Ishikawa (cell line): ENCODE results near the gene SFRP2.

Source experiments
- CEBPB ChIP-seq: IDR thresholded peaks from 2 replicates; pipeline ENCODE4 v1.6.1; 2012
- CREB1 ChIP-seq: IDR thresholded peaks from 2 replicates; pipeline ENCODE4 v1.6.1; 2012; ENCODE audit warnings: low read depth
- EGR1 ChIP-seq: IDR thresholded peaks from 2 replicates; pipeline ENCODE4 v1.6.1; 2012
- EP300 ChIP-seq: IDR thresholded peaks from 2 replicates; pipeline ENCODE4 v1.6.1; 2012; ENCODE audit warnings: borderline replicate concordance
- FOXM1 ChIP-seq: IDR thresholded peaks from 2 replicates; pipeline ENCODE4 v1.6.1; 2012; ENCODE audit warnings: low read depth, borderline replicate concordance
- MAX ChIP-seq: IDR thresholded peaks from 2 replicates; pipeline ENCODE4 v1.6.1; 2012
- NFIC ChIP-seq: IDR thresholded peaks from 2 replicates; pipeline ENCODE4 v1.6.1; 2012
- RAD21 ChIP-seq: IDR thresholded peaks from 2 replicates; pipeline ENCODE4 v1.6.1; 2012; ENCODE audit warnings: low read depth
- TAF1 ChIP-seq: IDR thresholded peaks from 2 replicates; pipeline ENCODE4 v1.6.1; 2012; ENCODE audit warnings: low read depth, mild to moderate bottlenecking
- TCF12 ChIP-seq: IDR thresholded peaks from 2 replicates; pipeline ENCODE4 v1.6.1; 2012; ENCODE audit warnings: low read depth
- TEAD4 ChIP-seq: IDR thresholded peaks from 2 replicates; pipeline ENCODE4 v1.6.1; 2012
- YY1 ChIP-seq: IDR thresholded peaks from 2 replicates; pipeline ENCODE4 v1.6.1; 2012; ENCODE audit warnings: low read depth
- ZBTB7A ChIP-seq: IDR thresholded peaks from 2 replicates; pipeline ENCODE4 v1.6.1; 2012; ENCODE audit warnings: low read depth
- TF ChIP-seq, protein P1 (sequence below): IDR thresholded peaks from 2 replicates; pipeline ENCODE4 v1.6.1; 2012
- TF ChIP-seq, protein P2 (sequence below): IDR thresholded peaks from 2 replicates; pipeline ENCODE4 v1.6.1; 2012; ENCODE audit warnings: low read depth, mild to moderate bottlenecking

Gene SFRP2

GRCh38 chr4:153782581-153782980 is 6.3 kb downstream of the SFRP2 start:
- TF ChIP-seq CREB1 (no peak), MAX (no peak), EP300 (no peak), ZBTB7A (no peak), FOXM1 (no peak), CEBPB (no peak), RAD21 (no peak), EGR1 (no peak), YY1 (no peak), TAF1 (no peak), TCF12 (no peak), TEAD4 (no peak), NFIC (no peak)
- TF ChIP-seq, protein P1, sequence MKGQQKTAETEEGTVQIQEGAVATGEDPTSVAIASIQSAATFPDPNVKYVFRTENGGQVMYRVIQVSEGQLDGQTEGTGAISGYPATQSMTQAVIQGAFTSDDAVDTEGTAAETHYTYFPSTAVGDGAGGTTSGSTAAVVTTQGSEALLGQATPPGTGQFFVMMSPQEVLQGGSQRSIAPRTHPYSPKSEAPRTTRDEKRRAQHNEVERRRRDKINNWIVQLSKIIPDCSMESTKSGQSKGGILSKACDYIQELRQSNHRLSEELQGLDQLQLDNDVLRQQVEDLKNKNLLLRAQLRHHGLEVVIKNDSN = no peak
- TF ChIP-seq, protein P2, sequence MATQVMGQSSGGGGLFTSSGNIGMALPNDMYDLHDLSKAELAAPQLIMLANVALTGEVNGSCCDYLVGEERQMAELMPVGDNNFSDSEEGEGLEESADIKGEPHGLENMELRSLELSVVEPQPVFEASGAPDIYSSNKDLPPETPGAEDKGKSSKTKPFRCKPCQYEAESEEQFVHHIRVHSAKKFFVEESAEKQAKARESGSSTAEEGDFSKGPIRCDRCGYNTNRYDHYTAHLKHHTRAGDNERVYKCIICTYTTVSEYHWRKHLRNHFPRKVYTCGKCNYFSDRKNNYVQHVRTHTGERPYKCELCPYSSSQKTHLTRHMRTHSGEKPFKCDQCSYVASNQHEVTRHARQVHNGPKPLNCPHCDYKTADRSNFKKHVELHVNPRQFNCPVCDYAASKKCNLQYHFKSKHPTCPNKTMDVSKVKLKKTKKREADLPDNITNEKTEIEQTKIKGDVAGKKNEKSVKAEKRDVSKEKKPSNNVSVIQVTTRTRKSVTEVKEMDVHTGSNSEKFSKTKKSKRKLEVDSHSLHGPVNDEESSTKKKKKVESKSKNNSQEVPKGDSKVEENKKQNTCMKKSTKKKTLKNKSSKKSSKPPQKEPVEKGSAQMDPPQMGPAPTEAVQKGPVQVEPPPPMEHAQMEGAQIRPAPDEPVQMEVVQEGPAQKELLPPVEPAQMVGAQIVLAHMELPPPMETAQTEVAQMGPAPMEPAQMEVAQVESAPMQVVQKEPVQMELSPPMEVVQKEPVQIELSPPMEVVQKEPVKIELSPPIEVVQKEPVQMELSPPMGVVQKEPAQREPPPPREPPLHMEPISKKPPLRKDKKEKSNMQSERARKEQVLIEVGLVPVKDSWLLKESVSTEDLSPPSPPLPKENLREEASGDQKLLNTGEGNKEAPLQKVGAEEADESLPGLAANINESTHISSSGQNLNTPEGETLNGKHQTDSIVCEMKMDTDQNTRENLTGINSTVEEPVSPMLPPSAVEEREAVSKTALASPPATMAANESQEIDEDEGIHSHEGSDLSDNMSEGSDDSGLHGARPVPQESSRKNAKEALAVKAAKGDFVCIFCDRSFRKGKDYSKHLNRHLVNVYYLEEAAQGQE = no peak

GRCh38 chr4:153781717-153782416 is 7.0 kb downstream of the SFRP2 start:
- TF ChIP-seq EGR1 (no peak), CEBPB (peak; percentile 67; the same call in 1 of the 2 replicates)

- no peak for TF ChIP-seq EGR1
- TF ChIP-seq CREB1 = no peak
- TF ChIP-seq, protein P1 = no peak
Measured at GRCh38 chr4:153781280-153781679, 7.6 kb downstream of the SFRP2 start.

- TF ChIP-seq EP300 (no peak), FOXM1 (no peak), TEAD4 (no peak), TAF1 (no peak), MAX (no peak), CEBPB (no peak)
- TF ChIP-seq, protein P1 = no peak
Measured at GRCh38 chr4:153780876-153781275, 8.0 kb downstream of the SFRP2 start.

- TF ChIP-seq CREB1 (no peak), EP300 (no peak), ZBTB7A (no peak), RAD21 (no peak), NFIC (no peak), TAF1 (no peak), CEBPB (no peak), TEAD4 (no peak), EGR1 (no peak), TCF12 (no peak)
- TF ChIP-seq, protein P2 = no peak
Measured at GRCh38 chr4:153780221-153780620, 8.7 kb downstream of the SFRP2 start.

- TF ChIP-seq EP300 (no peak), NFIC (no peak), TAF1 (no peak), ZBTB7A (no peak), TCF12 (no peak), CEBPB (no peak), EGR1 (no peak), YY1 (no peak), RAD21 (no peak), TEAD4 (no peak)
- TF ChIP-seq, protein P2 = no peak
- TF ChIP-seq, protein P1 = no peak
Measured at GRCh38 chr4:153778383-153778782, 10.5 kb downstream of the SFRP2 start.
